IgD-negative memory B cell (primary cell): Measurements from ENCODE around the gene CCL5. TPM values are rescaled to one million over a fixed set of nuclear protein-coding genes. Genes with fewer than 3 reads are reported as not detected.
A peak's percentile ranks its signal among the peaks of the same experiment; 100 is the strongest.

ENCODE experiments used
- H3K27ac Mint-ChIP-seq, 3 donors: one replicate each; pipeline ENCODE4 v1.8.0; 2020 to 2022; ENCODE audit warnings: mild to moderate bottlenecking in 3 of 3, mixed read lengths in 3 of 3, moderate library complexity in 1 of 3
- H3K27me3 Mint-ChIP-seq: one replicate; pipeline ENCODE4 v1.8.0; 2021; ENCODE audit warnings: mixed read lengths
- H3K36me3 Mint-ChIP-seq: one replicate; pipeline ENCODE4 v1.8.0; 2020; ENCODE audit warnings: mild to moderate bottlenecking, mixed read lengths
- H3K4me1 Mint-ChIP-seq, 3 donors: one replicate each; pipeline ENCODE4 v1.8.0; 2020 to 2022; ENCODE audit warnings: mixed read lengths in 3 of 3, mild to moderate bottlenecking in 1 of 3
- H3K4me3 Mint-ChIP-seq, 4 donors: one replicate each; pipeline ENCODE4 v1.8.0; 2020 to 2022; ENCODE audit warnings: mild to moderate bottlenecking in 4 of 4, mixed read lengths in 4 of 4, moderate library complexity in 3 of 4
- H3K9me3 Mint-ChIP-seq, 3 donors: one replicate each; pipeline ENCODE4 v1.8.0; 2020 to 2021; ENCODE audit warnings: mixed read lengths in 3 of 3, mild to moderate bottlenecking in 1 of 3
- polyA plus RNA-seq: library from polyadenylated mRNA; unstranded; fragments of 300-500 nt; fragmentation: Illumina TruSeq; gene quantifications from one replicate; pipeline ENCODE4 v1.2.3, GENCODE V29; 2021

CCL5 gene
- polyA plus RNA-seq, 1 donor from 2014 or later: 66.3 TPM

DNA sequence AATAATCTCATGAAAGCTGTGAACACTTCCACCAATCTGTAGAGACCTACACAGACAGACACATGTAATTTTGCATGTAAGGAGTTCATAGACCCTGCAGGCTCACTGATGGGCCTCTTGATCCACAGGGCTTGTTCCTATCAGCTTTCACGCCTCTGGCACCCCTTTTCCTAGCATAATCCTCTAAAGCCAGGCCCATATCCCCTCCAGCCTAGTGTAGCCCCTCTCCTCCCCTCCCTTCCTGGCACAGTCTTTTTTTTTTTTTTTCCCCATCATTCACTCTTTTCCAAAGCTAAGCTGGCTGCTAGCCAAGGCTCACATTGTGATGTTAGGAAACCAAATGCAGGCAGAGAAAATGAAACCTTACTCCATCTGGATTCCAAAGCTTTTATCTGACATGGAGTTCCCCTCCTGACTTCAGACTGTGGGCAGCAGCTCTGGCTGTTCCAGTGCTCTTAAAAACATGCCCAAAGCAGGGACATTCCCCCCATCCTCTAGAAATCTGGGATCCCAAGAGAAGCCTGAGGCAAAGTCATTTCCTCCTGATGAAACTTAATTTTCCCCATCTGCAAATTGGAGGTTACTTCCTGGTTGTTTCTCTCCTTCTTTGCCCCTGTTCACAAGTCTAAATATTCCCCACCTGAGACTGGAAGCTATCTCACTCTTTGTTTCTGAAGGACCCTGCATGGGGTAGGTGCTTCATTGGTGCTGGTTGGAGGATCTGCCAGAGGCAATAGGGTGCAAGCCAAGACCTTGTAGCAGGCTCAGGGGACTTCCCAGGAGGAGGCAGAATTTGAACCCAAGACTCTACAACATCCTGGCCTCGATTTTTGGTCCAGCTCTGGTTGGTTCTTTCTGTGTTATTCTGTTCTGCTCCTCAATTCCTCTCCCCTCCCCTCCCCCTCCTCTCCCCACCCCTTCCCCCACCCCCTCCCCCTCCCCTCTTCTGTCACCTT, 9.9 kb upstream of the CCL5 start:
- Mint-ChIP-seq H3K27ac (no peak overlapping the region), H3K9me3 (no peaks in the 10 kb centered on the region), H3K27me3 (no peaks in the 10 kb centered on the region), H3K4me1 (peaks cover 2 to 5% (median 2%) of the 10 kb centered on the region in 3 donors), H3K4me3 (no peak overlapping the region), H3K36me3 (peaks cover 2% of the 10 kb centered on the region)

- H3K36me3 Mint-ChIP-seq: peaks cover 2% of the 10 kb centered on the region
- no peak overlapping the region for H3K4me3 Mint-ChIP-seq
- peaks cover 2 to 5% (median 2%) of the 10 kb centered on the region in 3 donors for H3K4me1 Mint-ChIP-seq
- no peak overlapping the region for H3K27ac Mint-ChIP-seq
- no peaks in the 10 kb centered on the region for H3K9me3 Mint-ChIP-seq
- no peaks in the 10 kb centered on the region for H3K27me3 Mint-ChIP-seq
These were observed 9.1 kb upstream of the CCL5 start for GRCh38 chr17:35889241-35889640.

DNA sequence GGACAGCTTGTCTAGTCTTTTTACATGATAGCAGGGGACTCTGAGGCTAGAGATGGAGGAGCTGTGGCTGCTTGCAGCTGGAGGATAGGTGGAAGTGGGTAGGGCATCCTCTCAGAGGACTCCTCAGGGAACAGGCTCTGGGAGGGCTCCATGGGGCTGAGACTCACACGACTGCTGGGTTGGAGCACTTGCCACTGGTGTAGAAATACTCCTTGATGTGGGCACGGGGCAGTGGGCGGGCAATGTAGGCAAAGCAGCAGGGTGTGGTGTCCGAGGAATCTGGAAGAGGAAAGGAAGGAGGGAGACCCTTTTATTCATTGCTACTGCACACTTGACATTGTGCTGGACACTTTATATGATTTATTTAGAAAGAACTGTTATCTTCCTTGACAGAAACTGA, 1.8 kb downstream of the CCL5 start:
- Mint-ChIP-seq H3K27me3 (no peaks in the 10 kb centered on the region), H3K4me3 (peak overlapping the region in 2 of 4 donors; percentile 64 to 69), H3K9me3 (no peaks in the 10 kb centered on the region), H3K27ac (no peak overlapping the region), H3K4me1 (peaks cover 24 to 31% (median 28%) of the 10 kb centered on the region in 3 donors), H3K36me3 (peaks cover under 1% of the 10 kb centered on the region)

- H3K4me3 Mint-ChIP-seq: peak overlapping the region in 1 of 4 donors; percentile 69
- H3K27ac Mint-ChIP-seq: peak overlapping the region in 2 of 3 donors; percentile 6 to 14
- H3K36me3 Mint-ChIP-seq: peaks cover 3% of the 10 kb centered on the region
- no peaks in the 10 kb centered on the region for H3K9me3 Mint-ChIP-seq
- peaks cover 24 to 31% (median 28%) of the 10 kb centered on the region in 3 donors for H3K4me1 Mint-ChIP-seq
- no peaks in the 10 kb centered on the region for H3K27me3 Mint-ChIP-seq
These were observed 2.7 kb downstream of the CCL5 start for GRCh38 chr17:35877345-35878029.

DNA sequence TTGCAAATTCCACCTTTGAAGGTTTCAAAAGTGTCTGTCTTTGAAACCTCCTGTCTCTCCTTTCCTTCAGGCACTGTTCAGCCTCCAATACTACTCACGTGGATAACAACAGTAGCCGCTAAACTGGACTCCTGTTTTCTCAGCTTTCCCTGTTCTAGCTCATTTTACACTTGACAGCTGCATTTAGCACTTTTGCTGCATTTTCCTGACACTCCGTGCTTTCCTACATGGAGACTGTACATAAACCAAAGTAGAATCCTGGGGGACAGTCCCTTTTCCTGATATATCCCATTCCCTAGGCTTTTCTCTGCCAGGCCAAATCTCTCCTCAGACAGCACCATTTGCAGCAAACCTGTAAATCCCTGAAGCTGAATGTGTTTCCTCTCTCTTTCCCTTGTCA, 3.6 kb downstream of the CCL5 start:
- Mint-ChIP-seq H3K4me3 (peak overlapping the region in 1 of 4 donors; percentile 83), H3K9me3 (no peaks in the 10 kb centered on the region), H3K27me3 (no peaks in the 10 kb centered on the region), H3K4me1 (peaks cover 24 to 31% (median 28%) of the 10 kb centered on the region in 3 donors), H3K36me3 (peaks cover 3% of the 10 kb centered on the region), H3K27ac (peak overlapping the region in 1 of 3 donors; percentile 34)

GRCh38 chr17:35875800-35876139, 4.4 kb downstream of the CCL5 start:
- peak overlapping the region in 1 of 3 donors; percentile 21 for H3K27ac Mint-ChIP-seq
- peaks cover 3% of the 10 kb centered on the region for H3K36me3 Mint-ChIP-seq

GRCh38 chr17:35875072-35875799, 4.9 kb downstream of the CCL5 start:
- no peaks in the 10 kb centered on the region for H3K27me3 Mint-ChIP-seq
- H3K27ac Mint-ChIP-seq: peak overlapping the region in 2 of 3 donors; percentile 21 to 42
- H3K36me3 Mint-ChIP-seq: peaks cover 3% of the 10 kb centered on the region
- H3K9me3 Mint-ChIP-seq: no peaks in the 10 kb centered on the region
- H3K4me3 Mint-ChIP-seq: peak overlapping the region in 2 of 4 donors; percentile 1 to 38
- peaks cover 16 to 23% (median 19%) of the 10 kb centered on the region in 3 donors for H3K4me1 Mint-ChIP-seq

More at GRCh38 chr17:35875800-35876139, 4.4 kb downstream of the CCL5 start:
- Mint-ChIP-seq H3K27me3 (no peaks in the 10 kb centered on the region), H3K9me3 (no peaks in the 10 kb centered on the region), H3K4me3 (peak overlapping the region in 2 of 4 donors; percentile 1 to 38), H3K4me1 (peaks cover 21 to 28% (median 24%) of the 10 kb centered on the region in 3 donors)

DNA sequence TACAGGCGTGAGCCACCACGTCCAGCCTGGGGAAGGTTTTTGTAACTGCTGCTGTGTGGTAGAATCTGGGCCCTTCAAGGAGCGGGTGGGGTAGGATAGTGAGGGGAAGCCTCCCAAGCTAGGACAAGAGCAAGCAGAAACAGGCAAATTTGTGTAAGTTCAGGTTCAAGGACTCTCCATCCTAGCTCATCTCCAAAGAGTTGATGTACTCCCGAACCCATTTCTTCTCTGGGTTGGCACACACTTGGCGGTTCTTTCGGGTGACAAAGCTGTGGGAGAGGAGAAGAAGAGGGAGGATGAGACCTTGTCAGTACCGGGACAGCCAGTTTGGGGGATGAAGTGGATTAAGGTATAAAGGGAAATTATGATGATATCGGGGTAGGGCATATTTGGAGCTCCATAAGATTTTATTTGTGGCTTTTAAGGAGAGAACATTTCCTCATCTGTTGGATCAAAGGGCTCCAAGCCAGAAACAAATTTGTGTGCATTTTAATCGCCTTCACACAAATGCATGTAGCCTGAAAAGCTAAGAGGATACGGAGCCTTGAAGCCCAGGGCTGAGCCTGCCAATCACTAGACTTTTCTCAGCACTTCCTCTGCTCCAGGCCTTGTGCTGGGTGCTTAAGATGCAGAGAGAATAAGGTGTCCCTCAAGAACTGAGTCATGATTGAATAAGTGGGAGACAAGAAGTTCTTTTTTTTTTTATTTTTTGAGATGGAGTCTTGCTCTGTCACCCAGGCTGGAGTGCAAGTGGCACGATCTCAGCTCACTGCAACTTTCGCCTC, 7.8 kb downstream of the CCL5 start:
- peaks cover 3% of the 10 kb centered on the region for H3K36me3 Mint-ChIP-seq
- H3K27me3 Mint-ChIP-seq: no peaks in the 10 kb centered on the region
- no peaks in the 10 kb centered on the region for H3K9me3 Mint-ChIP-seq
- H3K4me1 Mint-ChIP-seq: peaks cover 4 to 13% (median 9%) of the 10 kb centered on the region in 3 donors
- no peak overlapping the region for H3K27ac Mint-ChIP-seq
- no peak overlapping the region for H3K4me3 Mint-ChIP-seq

- H3K36me3 Mint-ChIP-seq: peaks cover 3% of the 10 kb centered on the region
- no peaks in the 10 kb centered on the region for H3K9me3 Mint-ChIP-seq
- H3K27me3 Mint-ChIP-seq: no peaks in the 10 kb centered on the region
- no peak overlapping the region for H3K4me3 Mint-ChIP-seq
- no peak overlapping the region for H3K27ac Mint-ChIP-seq
- peaks cover 4 to 11% (median 6%) of the 10 kb centered on the region in 3 donors for H3K4me1 Mint-ChIP-seq
These were observed 9.0 kb downstream of the CCL5 start for GRCh38 chr17:35870906-35871819.

DNA sequence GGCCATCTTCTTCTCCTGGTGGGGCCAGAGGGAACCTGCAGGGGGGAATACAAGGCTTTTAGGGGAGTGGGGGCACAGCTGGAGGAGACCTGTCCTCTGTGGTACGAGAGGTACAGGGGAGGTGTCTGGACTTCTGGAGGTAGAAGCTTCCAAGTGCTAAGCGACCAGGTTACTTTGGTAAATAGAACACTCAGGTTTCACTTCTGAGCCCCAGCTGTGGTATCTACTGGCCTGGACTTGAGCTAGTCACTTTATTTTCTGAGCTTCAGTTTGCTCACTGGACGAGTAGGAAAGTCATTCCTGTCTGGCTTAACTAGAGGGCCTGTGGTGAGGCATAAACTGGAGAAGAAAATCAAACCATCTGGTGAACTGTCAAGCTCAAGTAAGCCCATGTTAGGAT, 11.4 kb downstream of the CCL5 start, which contains the start of gene HEATR9:
Gene HEATR9 (minus strand): TSS at position 155 of the 400 bp plus-strand sequence. CDS start 149 bp downstream, at position 6.
- Mint-ChIP-seq H3K27me3 (no peaks in the 10 kb centered on the region), H3K36me3 (peaks cover 3% of the 10 kb centered on the region), H3K4me3 (no peak within 1 kb of the TSS), H3K4me1 (peaks cover 0 to 4% (median 0%) of the 10 kb centered on the region in 3 donors), H3K9me3 (no peaks in the 10 kb centered on the region), H3K27ac (no peak within 1 kb of the TSS)

- peaks cover 0 to 4% (median 0%) of the 10 kb centered on the region in 3 donors for H3K4me1 Mint-ChIP-seq
- H3K27ac Mint-ChIP-seq: no peak overlapping the region
- peaks cover 1% of the 10 kb centered on the region for H3K36me3 Mint-ChIP-seq
- H3K9me3 Mint-ChIP-seq: no peaks in the 10 kb centered on the region
- no peak overlapping the region for H3K4me3 Mint-ChIP-seq
- no peaks in the 10 kb centered on the region for H3K27me3 Mint-ChIP-seq
These were observed 12.6 kb downstream of the CCL5 start for GRCh38 chr17:35867574-35867973.

- peaks cover 3% of the 10 kb centered on the region for H3K36me3 Mint-ChIP-seq
- no peaks in the 10 kb centered on the region for H3K9me3 Mint-ChIP-seq
- no peak overlapping the region for H3K4me3 Mint-ChIP-seq
- H3K27me3 Mint-ChIP-seq: no peaks in the 10 kb centered on the region
- peaks cover 0 to 4% (median 0%) of the 10 kb centered on the region in 3 donors for H3K4me1 Mint-ChIP-seq
- no peak overlapping the region for H3K27ac Mint-ChIP-seq
These were observed 13.7 kb downstream of the CCL5 start for GRCh38 chr17:35866341-35866950.
